SW 1271 (cell line): ENCODE results near the gene MAT2B.
A peak's percentile ranks its signal among the peaks of the same experiment; 100 is the strongest.

Experiments
- DNase-seq, 2 experiments: peaks; one replicate each; lab custom pipeline; 2025; lab: John Stamatoyannopoulos, UW

Gene MAT2B

GRCh38 chr5:163505368-163506094 is at the start of gene MAT2B:
Gene MAT2B, plus strand, starts transcription at chr5:163505619. Its CDS starts 68 bp downstream, at chr5:163505687.
- DNase-seq: peak; percentile 86 to 96

GRCh38 chr5:163456029-163456589 is 49.3 kb upstream of the MAT2B start:
- DNase-seq: no peak

- DNase-seq: no peak
Measured at GRCh38 chr5:163456840-163457239, 48.6 kb upstream of the MAT2B start.

GRCh38 chr5:163458778-163459385 is 46.5 kb upstream of the MAT2B start:
- DNase-seq: no peak

GRCh38 chr5:163459462-163459818 is 46.0 kb upstream of the MAT2B start:
- DNase-seq: peak in 1 of 2 experiments; percentile 61

GRCh38 chr5:163459819-163460561 is 45.4 kb upstream of the MAT2B start, which contains the start of gene NUDCD2:
Gene NUDCD2, minus strand, starts transcription at chr5:163460102. Its CDS starts 52 bp downstream, at chr5:163460050.
- DNase-seq: peak; percentile 98 to 100

GRCh38 chr5:163460562-163461171 is 44.8 kb upstream of the MAT2B start, which contains the start of gene HMMR:
Gene HMMR, plus strand, starts transcription at chr5:163460632. Its CDS starts 61 bp downstream, at chr5:163460693.
- peak in 1 of 2 experiments; percentile 75 for DNase-seq

GRCh38 chr5:163463063-163463435 is 42.4 kb upstream of the MAT2B start:
- no peak for DNase-seq

- no peak for DNase-seq
Measured at GRCh38 chr5:163467682-163468081, 37.7 kb upstream of the MAT2B start.

- peak in 1 of 2 experiments; percentile 44 for DNase-seq
Measured at GRCh38 chr5:163473635-163474243, 31.7 kb upstream of the MAT2B start.

GRCh38 chr5:163475411-163475810 is 30.0 kb upstream of the MAT2B start:
- DNase-seq: no peak

GRCh38 chr5:163478126-163478981 is 27.1 kb upstream of the MAT2B start:
- no peak for DNase-seq

GRCh38 chr5:163478982-163479271 is 26.5 kb upstream of the MAT2B start:
- DNase-seq: no peak

GRCh38 chr5:163489055-163489744 is 16.2 kb upstream of the MAT2B start:
- DNase-seq: peak in 1 of 2 experiments; percentile 35

GRCh38 chr5:163489745-163490075 is 15.7 kb upstream of the MAT2B start:
- no peak for DNase-seq

- DNase-seq: no peak
Measured at GRCh38 chr5:163496286-163496685, 9.1 kb upstream of the MAT2B start.

GRCh38 chr5:163497315-163497714 is 8.1 kb upstream of the MAT2B start:
- DNase-seq: no peak

- peak; percentile 42 to 65 for DNase-seq
Measured at GRCh38 chr5:163498886-163499285, 6.5 kb upstream of the MAT2B start.

- DNase-seq: no peak
Measured at GRCh38 chr5:163502521-163502920, 2.9 kb upstream of the MAT2B start.
